HG02610 (cell line): ENCODE data around the gene IGBP1.
"Not testable (repeated sequence)": the region's sequence is repeated elsewhere in the genome, so short reads cannot be mapped to it uniquely, and the experiment has no call there.

Experiments
- ATAC-seq: cut with Tn5 transposase; IDR thresholded peaks from one replicate; pipeline ENCODE4 v1.9.1; 2021; ENCODE audit warnings: mild to moderate bottlenecking, moderate library complexity; ENCODE audit not compliant: unreplicated experiment

IGBP1 gene

GRCh38 chrX:70133303-70134115 is at the start of gene IGBP1:
IGBP1 (plus strand) TSS chrX:70133447; CDS start chrX:70133948, 501 bp downstream.
- ATAC-seq: peak; percentile 93

DNA sequence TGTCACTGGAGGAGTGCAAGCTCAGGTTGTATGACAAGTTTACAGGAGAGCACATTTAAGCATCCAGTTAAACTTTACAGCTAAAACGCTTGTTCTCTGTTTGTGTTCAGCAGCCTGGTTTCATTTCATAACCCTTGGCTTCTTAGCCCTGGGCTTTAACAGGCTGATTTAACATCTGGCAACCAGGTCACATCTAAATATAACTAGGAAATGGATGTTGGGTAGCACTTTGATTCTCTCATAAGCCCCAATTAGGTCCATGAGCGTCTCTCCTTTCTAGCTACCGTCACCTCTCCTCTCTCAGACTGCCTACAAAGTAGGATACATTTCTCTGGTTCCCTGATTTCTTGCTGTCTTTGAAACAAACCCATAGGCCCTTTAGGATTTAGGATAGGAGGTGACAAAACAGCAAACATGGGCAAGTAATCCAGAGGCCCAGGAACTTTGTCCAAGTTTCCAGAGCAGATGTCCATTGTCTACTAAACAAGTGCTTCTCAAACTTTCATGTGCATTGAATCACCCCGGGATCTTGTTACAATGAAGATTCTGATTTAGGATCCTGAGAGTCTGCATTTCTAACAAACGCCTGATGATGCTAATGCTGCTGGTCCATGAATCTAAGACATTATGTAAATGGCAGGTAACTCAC is 48.5 kb upstream of the IGBP1 start:
- no peak for ATAC-seq

DNA sequence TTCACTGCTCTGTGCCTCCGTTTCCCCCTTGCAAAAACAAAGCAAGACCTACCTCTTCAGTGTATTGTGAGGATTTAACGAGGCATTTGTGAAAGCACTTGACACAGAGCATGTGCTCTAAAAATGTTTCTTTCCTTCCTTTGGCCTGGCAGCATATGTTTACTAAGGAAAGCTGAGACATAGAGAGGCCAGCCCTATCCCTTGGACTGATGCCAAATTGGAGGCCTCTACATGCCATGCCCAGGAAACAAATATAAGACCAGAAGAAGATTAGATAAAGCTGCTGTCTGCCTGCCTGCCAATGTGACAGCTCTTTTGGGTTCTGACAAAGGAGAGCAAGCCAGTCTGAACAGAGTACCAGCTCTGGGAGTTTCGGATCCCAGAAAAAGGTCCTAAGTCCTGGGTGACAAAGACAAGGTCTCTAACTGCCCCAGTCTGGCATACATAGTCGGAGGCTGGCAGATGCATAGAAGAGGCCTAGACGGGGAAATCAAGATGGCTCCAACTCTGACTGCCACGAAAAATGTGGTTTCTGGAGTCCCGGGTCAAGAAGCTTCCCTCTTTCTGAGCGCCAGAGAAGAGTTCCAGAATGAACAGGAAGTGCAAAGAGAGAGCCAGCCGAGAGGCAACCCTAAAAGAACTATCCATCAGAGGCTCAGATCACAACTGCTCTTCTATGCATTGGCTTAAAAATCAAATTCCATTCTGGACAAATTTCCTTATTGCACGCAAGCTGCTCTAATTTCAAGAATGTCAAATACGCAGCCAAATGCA is 45.2 kb upstream of the IGBP1 start:
- no peak for ATAC-seq

DNA sequence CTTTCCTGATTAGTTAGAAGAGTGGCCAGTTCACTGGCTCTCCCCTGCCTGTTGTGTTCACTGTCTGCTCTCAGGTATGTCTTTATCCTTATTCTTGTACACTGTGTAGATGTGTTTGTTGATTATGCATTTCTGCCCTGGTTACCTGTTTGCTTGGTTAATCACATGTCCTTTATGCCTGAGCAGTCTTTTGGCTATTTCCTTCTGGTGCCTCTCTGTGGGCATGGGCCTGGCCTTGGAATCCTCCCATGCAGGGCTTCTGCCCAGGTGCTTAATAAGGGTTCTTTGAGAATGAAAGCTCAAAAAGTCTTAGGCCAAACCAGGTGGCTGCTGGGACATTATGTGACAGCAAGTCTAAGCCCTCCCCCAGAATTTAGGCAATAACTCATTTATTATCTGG is 44.5 kb upstream of the IGBP1 start:
- no peak for ATAC-seq

- no peak for ATAC-seq
These were observed 43.5 kb upstream of the IGBP1 start for GRCh38 chrX:70089604-70090297.

DNA sequence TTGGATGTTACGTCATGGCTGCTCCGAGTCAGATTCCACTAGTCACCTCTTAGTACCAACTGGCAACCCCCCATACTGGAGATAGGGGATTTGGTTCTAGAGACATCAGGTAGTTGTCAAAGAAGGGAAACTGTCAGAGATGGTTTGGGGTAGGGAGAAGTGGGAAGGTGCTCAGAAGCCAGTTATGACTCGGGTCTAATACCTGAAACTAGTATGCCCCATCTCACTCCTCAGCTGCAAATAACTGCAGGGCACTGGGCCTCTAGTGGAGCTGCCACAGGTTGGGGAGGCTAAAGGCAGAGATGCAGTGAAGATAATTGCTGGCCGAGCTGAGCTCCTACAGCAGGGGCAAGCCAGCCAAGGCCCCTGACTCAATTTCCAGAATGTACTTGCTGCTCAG is 41.0 kb upstream of the IGBP1 start:
- ATAC-seq: no peak

DNA sequence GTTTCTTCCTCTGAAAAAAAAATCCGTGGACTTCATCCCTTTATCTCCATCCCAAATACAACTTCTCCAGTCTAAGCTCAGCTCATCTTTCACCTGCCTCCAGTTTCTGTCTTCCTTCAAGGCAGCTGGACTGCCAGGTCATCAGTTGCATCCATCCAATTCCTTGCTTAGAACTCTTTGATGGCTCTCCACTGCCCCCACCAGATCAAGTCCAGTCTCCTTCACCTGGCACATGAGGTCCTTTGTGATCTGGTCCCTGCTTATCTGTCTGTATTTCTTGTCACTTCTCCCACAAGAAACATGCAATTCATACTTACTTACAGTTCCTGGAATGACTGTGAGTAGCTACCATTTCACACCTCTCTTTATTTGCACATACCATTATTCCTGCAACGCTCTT is 37.2 kb upstream of the IGBP1 start:
- no peak for ATAC-seq

GRCh38 chrX:70105229-70105628 is 28.0 kb upstream of the IGBP1 start:
- ATAC-seq: no peak

DNA sequence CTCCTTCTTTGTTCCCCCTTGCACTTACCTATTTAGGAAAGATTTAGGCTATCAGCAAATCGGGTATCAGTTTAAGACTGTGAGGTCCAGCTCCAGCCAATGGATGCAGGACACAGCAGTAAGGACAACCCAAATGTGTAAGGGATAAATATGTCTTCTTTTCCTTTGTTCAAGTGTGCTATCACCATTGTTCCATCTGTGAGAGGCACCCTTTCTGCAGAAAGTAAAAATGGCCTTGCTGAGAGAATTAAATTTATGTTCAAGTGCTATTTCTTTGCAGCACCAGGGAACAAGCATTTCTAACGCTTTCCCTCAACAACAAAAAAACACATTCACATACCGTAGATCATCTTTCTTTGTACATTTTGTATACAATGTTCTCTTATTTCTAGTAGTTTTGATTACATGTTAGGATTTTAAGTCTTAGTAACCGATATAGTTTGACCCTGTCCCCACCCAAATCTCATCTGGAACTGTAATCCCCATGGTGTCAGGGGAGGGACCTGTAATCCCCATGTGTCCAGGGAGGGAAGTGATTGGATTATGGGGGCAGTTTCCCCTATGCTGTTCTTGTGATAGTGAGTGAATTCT is 21.7 kb upstream of the IGBP1 start:
- ATAC-seq: not testable (repeated sequence)

GRCh38 chrX:70117738-70118137 is 15.5 kb upstream of the IGBP1 start:
- ATAC-seq: no peak

- not testable (repeated sequence) for ATAC-seq
These were observed 10.2 kb upstream of the IGBP1 start for GRCh38 chrX:70123014-70123413.

DNA sequence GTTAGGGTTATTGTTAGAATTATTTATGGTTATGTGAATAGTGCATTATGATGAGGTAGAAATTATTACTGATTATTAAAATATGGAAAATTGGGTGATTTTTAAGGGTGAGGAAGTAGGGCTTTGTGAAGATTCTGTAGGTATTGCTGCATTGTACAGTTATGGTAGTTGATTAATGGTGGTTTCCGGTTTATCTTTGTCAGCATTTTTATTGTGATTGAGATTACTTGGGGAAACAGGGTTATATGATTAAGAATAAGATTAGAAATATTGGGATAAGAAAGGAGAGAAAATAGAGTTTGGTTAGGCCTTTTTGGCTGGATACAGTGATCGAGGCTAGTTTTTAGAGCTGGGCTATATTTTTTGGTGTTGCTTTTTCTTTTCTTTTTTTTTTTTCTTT is 8.6 kb upstream of the IGBP1 start:
- no peak for ATAC-seq

DNA sequence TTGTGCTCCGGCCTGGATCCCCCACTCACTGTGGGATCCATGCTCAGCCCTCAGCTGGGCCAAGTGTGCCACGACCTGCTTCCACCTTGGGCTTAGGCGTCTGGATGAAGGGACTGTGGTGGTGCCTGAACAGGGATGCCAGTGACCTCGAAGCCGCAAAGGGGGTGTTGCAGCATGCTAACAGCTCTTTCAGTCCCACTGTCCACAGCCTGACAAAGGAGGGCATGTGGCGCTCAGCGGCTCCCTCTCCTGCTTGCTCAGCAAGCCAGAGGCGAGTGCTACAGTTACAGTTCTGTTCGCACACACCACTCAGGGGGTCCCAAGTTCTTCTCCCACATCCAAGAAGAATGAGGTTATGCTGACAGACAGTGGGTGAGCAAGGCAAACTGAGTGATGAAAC is 5.2 kb upstream of the IGBP1 start:
- no peak for ATAC-seq

- ATAC-seq: no peak
These were observed 3.4 kb upstream of the IGBP1 start for GRCh38 chrX:70129816-70130215.

- no peak for ATAC-seq
These were observed 1.0 kb upstream of the IGBP1 start for GRCh38 chrX:70132224-70132623.

DNA sequence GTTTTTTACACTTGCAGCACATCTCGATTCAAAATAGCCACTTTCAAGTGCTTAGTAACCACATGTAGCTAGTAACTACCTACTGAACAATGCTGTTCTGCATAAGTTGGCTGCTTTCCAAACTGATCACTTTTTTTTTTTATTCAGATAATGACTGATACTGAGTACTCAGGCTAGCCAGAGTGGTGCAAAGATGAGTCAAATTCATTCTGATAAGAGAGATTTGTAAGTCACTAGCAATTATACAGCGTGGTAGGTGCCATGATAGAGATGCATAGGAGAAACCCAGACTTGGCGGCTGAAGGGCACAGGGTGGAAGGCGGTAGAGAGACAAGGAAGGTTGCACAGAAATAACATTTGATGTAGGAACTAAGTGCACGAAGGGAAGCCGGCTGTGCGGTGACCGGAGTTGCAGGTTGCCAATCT is 357 bp upstream of the IGBP1 start:
- ATAC-seq: peak; percentile 27

- ATAC-seq: peak; percentile 4
These were observed 850 bp downstream of the IGBP1 start for GRCh38 chrX:70134116-70134477.

- no peak for ATAC-seq
These were observed 5.4 kb downstream of the IGBP1 start for GRCh38 chrX:70138622-70139021.

DNA sequence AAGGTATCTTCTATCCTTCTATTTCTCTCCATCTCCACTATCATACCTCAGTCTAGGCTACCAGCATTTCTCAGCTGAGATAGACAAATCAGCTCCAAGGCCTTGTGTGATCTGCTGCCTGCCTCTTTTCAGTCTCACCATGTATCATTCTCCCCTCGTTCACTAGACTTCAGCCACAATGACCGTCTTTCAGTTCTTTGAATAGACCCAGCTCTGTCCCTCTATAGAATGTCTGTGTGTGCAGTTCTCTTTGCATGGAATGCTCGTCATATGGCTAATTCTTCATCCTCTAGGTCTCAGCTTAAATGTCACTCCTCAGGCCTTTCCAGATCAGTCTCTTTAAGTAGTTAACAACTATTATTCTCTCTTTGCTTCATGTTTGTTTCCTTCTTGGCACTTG is 6.5 kb downstream of the IGBP1 start:
- no peak for ATAC-seq

DNA sequence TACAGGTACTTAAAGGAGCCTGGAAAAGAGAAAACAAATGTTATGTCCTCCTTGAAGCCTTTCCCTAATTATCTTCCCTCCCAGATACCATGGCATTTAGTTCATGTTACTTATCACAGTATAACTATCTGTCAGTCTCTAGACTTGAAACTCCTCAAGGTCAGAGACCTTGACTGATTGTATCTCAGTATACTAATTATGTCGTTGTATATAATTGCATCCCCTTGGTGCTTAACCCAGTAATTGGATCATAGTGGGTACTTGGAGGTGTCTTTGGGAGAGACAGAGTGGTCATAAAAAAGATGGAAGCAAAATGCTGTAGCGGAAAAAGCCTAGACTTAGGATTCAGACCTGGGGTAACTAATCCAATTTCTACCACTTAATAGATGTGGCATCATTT is 8.1 kb downstream of the IGBP1 start:
- no peak for ATAC-seq
